Left renal pelvis (tissue), 4 donors: ENCODE measurements around the gene REPIN1. TPM values are rescaled to one million over a fixed set of nuclear protein-coding genes. Genes with fewer than 3 reads are reported as not detected.

Experiments used
- DNase-seq, 4 donors: peaks; one replicate each; pipeline ENCODE4 v3.0.0-alpha.2; 2013; ENCODE audit warnings: low read depth in 4 of 4, low spot score in 3 of 4
- polyA plus RNA-seq, 4 donors: library from polyadenylated mRNA; unstranded; fragments of 120-200 nt; gene quantifications; one replicate each; pipeline ENCODE4 v1.2.1, GENCODE V29; 2013; ENCODE audit not compliant: insufficient read length in 4 of 4

REPIN1 gene
- polyA plus RNA-seq, 4 donors, result 51.4 to 112 (median 83.8) TPM

DNA sequence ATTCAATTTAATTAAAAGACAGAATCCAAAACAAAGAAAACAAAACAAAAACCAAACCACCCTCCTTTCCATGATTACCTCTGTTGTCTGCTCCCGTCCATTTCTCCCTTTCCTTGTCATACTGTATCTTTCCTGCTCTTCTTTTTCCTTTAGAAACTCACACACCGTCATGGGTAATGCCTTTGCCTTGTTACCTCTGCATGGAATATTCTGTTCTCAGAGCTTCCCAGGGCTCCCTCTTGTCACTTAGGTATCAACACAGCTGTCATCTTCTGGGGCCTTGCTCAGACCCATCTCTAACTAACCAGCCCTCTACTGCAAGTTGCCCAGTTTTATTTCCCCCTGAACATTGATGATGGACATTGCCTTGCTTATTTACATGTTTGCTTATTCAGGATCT, 51.6 kb downstream of the REPIN1 start:
- no peak for DNase-seq

DNA sequence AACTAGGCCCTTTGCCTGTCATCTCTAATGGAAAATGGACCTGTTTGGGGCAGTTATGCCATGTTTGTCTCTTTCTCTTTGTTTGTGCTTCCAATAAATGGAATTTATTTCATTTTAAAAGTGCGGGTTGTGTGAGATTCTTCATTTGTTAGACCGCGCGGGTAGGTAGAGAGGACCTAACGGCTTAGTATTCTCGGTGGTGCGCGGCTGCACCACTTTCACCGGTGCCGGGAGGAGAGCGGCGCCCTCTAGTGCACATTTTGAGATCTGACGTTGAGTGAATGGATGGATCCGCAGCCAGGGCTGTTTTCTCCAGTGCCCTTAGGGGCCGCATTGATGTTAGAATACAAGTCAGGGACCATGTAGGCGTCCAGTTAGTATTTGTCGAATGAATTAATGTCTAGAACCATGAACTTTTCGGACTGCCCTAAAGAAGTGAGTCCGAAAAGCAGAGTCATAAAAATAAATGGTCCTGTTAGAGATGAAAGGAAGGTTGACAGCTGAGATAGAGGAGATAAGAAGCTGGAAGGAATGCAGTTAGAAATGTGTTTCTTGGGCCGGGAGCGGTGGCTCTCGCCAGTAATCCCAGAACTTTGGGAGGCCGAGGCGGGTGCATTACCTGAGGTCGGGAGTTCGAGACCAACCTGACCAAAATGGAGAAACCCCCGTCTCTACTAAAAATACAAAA, 52.5 kb downstream of the REPIN1 start:
- peak in 3 of 4 donors; percentile 67 to 75 (median 68) for DNase-seq

DNA sequence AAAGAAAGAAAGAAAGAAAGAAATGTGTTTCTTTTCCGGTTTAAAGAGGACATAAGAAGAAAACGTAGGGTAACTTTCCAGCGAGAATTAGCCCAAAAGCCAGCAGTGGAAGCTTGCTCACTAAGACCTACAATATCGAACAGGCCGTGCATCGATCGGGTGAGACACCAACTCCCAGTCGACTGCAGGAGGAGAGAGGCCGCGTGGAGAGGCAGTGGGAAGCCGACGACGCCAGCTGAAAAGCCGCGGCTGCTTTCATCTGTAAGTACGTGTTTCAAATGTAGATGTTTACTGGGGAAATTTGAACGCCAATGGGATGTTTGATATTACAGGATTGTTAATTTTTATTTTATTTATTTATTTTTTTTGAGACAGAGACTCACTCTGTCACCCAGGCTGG, 53.2 kb downstream of the REPIN1 start:
- no peak for DNase-seq

Other genes with a start within 250 kb of the REPIN1 start
- gene LRRC61, start 45.5 kb upstream of the REPIN1 start, polyA plus RNA-seq, result 10 to 100 TPM; 13.0 to 30.0 (median 22.4) TPM
- 1 to 10 TPM; 4.0 to 9.2 (median 6.7) TPM for gene ACTR3C, start 45.3 kb upstream of the REPIN1 start, polyA plus RNA-seq
- gene RARRES2, start 27.2 kb upstream of the REPIN1 start, polyA plus RNA-seq, result 100 to 1,000 TPM in 1 of 4 donors, 10 to 100 TPM in 3; 46.9 to 241 (median 58.2) TPM
- gene ZNF775, start 10.5 kb downstream of the REPIN1 start, polyA plus RNA-seq, result 1 to 10 TPM; 3.8 to 9.4 (median 4.4) TPM
- 1 to 10 TPM; 4.1 to 9.5 (median 8.5) TPM for gene GIMAP8, start 81.8 kb downstream of the REPIN1 start, polyA plus RNA-seq
- 10 to 100 TPM in 3 of 4 donors, 1 to 10 TPM in 1; 7.6 to 17.5 (median 12.2) TPM for gene GIMAP7, start 146.1 kb downstream of the REPIN1 start, polyA plus RNA-seq
- gene GIMAP4, start 198.6 kb downstream of the REPIN1 start, polyA plus RNA-seq, result 10 to 100 TPM; 14.9 to 26.2 (median 21.7) TPM